A549 (cell line): Measurements from ENCODE around the gene ASB2. TPM values are rescaled to one million over a fixed set of nuclear protein-coding genes. Genes with fewer than 3 reads are reported as not detected.

Source experiments
- ATAC-seq, 2 experiments: fragments of 200-7000 bp in 1 of 2; fragments of >200 bp in 1 of 2; cut with Nextera tagmentation in 1 of 2; cut with Tn5 transposase in 1 of 2; 3 replicates each; pipeline versions ENCODE4 v1.8.0 to v1.9.1; 2018 to 2020; ENCODE audit warnings: mild to moderate bottlenecking in 1 of 2, moderate library complexity in 1 of 2
- CTCF ChIA-PET: fragments of 300-600 bp; sonication (Branson Sonifier 250); formaldehyde crosslinking; extraction: SDS; loops from one replicate; lab custom pipeline; 2021; ENCODE audit warnings: antibody characterized with exemption, inconsistent platforms; lab: Yijun Ruan, JAX
- POLR2A ChIA-PET: fragments of 350-600 bp; formaldehyde crosslinking; extraction: SDS; loops from one replicate; lab custom pipeline; 2021; ENCODE audit warnings: antibody characterized with exemption, inconsistent platforms; lab: Yijun Ruan, JAX
- DNase-seq, 2 experiments: peaks; one replicate each; pipeline versions ENCODE4 v3.0.0 to v3.0.0-alpha.2; 2011 to 2016; ENCODE audit warnings: low read depth in 1 of 2, low spot score in 1 of 2
- FAIRE-seq: peaks from 2 replicates; lab custom pipeline; 2011; peaks lifted over from hg19 to GRCh38; lab: Jason Lieb, UNC
- H3K27ac ChIP-seq, 2 experiments: fragments of >200 bp; sonication (Bioruptor Twin); formaldehyde crosslinking; 3 replicates each; pipeline ENCODE4 v1.5.1; 2016 to 2017
- H3K4me1 ChIP-seq: fragments of >200 bp; sonication (Bioruptor Twin); formaldehyde crosslinking; 3 replicates; pipeline ENCODE4 v1.6.1; 2016
- H3K4me2 ChIP-seq: fragments of >200 bp; sonication (Bioruptor Twin); formaldehyde crosslinking; 3 replicates; pipeline ENCODE4 v1.6.1; 2016
- H3K4me3 ChIP-seq: fragments of >200 bp; sonication (Bioruptor Twin); formaldehyde crosslinking; 3 replicates; pipeline ENCODE4 v1.5.1; 2016
- H3K9me3 ChIP-seq: fragments of >200 bp; sonication (Bioruptor Twin); formaldehyde crosslinking; 3 replicates; pipeline ENCODE4 v1.6.1; 2016
- BCL3 ChIP-seq: fragments of >200 bp; sonication (Bioruptor Twin); formaldehyde crosslinking; IDR thresholded peaks from 3 replicates; pipeline ENCODE4 v1.6.1; 2016
- BHLHE40 ChIP-seq: IDR thresholded peaks from 2 replicates; pipeline ENCODE4 v1.6.1; 2012; ENCODE audit warnings: low read depth, low read length, inconsistent platforms
- CBX2 ChIP-seq: fragments of 200-600 bp; sonication (generic); IDR thresholded peaks from 2 replicates; pipeline ENCODE4 v1.6.1; 2016; ENCODE audit warnings: low read depth, mild to moderate bottlenecking, borderline replicate concordance
- CEBPB ChIP-seq, 2 experiments: fragments of >200 bp in 1 of 2; sonication (Bioruptor Twin) in 1 of 2; formaldehyde crosslinking in 1 of 2; IDR thresholded peaks; 2 replicates each; pipeline ENCODE4 v1.6.1; 2012 to 2016
- CHD2 ChIP-seq: fragments of 150-350 bp; IDR thresholded peaks from 2 replicates; pipeline ENCODE4 v1.6.1; 2014; ENCODE audit warnings: low read length; ENCODE audit not compliant: partially characterized antibody
- CTCF ChIP-seq: fragments of >200 bp; sonication (Bioruptor Twin); formaldehyde crosslinking; IDR thresholded peaks from 3 replicates; pipeline ENCODE4 v1.5.1; 2016
- ESRRA ChIP-seq: fragments of 150-350 bp; IDR thresholded peaks from 2 replicates; pipeline ENCODE4 v1.6.1; 2014; ENCODE audit warnings: mild to moderate bottlenecking, low read length, borderline replicate concordance
- FOSB ChIP-seq: fragments of 250-450 bp; sonication (Bioruptor Pico); IDR thresholded peaks from 2 replicates; pipeline ENCODE4 v1.5.0; 2020; ENCODE audit warnings: mild to moderate bottlenecking, moderate library complexity
- FOSL2 ChIP-seq, 2 experiments: fragments of 450-650 bp in 1 of 2; fragments of >200 bp in 1 of 2; sonication (Bioruptor Twin) in 1 of 2; formaldehyde crosslinking; IDR thresholded peaks; 2 replicates each; pipeline versions ENCODE4 v1.5.0 to v1.6.1; 2016 to 2020; ENCODE audit warnings: mild to moderate bottlenecking in 1 of 2, moderate library complexity in 1 of 2
- GATA3 ChIP-seq: IDR thresholded peaks from 2 replicates; pipeline ENCODE4 v1.6.1; 2012; ENCODE audit warnings: borderline replicate concordance
- HDAC2 ChIP-seq: fragments of 200-600 bp; sonication (generic); IDR thresholded peaks from 2 replicates; pipeline ENCODE4 v1.6.1; 2016
- HEYL ChIP-seq: fragments of 250-450 bp; sonication (Bioruptor Pico); IDR thresholded peaks from 2 replicates; pipeline ENCODE4 v1.8.0; 2021; ENCODE audit warnings: mild to moderate bottlenecking, moderate library complexity
- HOXA7 ChIP-seq: fragments of 250-450 bp; sonication (Bioruptor Pico); IDR thresholded peaks from 2 replicates; pipeline ENCODE4 v1.5.0; 2020; ENCODE audit warnings: mild to moderate bottlenecking, moderate library complexity
- JUN ChIP-seq, 2 experiments: fragments of >200 bp; sonication (Bioruptor Twin); formaldehyde crosslinking; IDR thresholded peaks; 2 replicates in 1 of 2; 3 replicates in 1 of 2; pipeline ENCODE4 v1.6.1; 2016 to 2017
- JUNB ChIP-seq: fragments of >200 bp; sonication (Bioruptor Twin); formaldehyde crosslinking; IDR thresholded peaks from 2 replicates; pipeline ENCODE4 v1.6.1; 2016
- KDM1A ChIP-seq: fragments of 200-600 bp; sonication (generic); IDR thresholded peaks from 2 replicates; pipeline ENCODE4 v1.6.1; 2016; ENCODE audit warnings: low read depth, mild to moderate bottlenecking
- MAX ChIP-seq: IDR thresholded peaks from 2 replicates; pipeline ENCODE4 v1.6.1; 2012
- MYC ChIP-seq: IDR thresholded peaks from 2 replicates; pipeline ENCODE4 v1.6.1; 2012; ENCODE audit warnings: mild to moderate bottlenecking, inconsistent platforms, low read length, improper control_type of control experiment, borderline replicate concordance
- POLR2AphosphoS2 ChIP-seq: conservative IDR thresholded peaks from 2 replicates; pipeline ENCODE4 v1.6.1; 2012; ENCODE audit warnings: low read length, improper control_type of control experiment, inconsistent platforms
- RAD21 ChIP-seq, 2 experiments: fragments of >200 bp in 1 of 2; sonication (Bioruptor Twin) in 1 of 2; formaldehyde crosslinking in 1 of 2; IDR thresholded peaks in 1 of 2; conservative IDR thresholded peaks in 1 of 2; 2 replicates in 1 of 2; 3 replicates in 1 of 2; pipeline ENCODE4 v1.6.1; 2012 to 2018; ENCODE audit warnings: inconsistent platforms in 1 of 2
- RARB ChIP-seq: fragments of 250-450 bp; sonication (Bioruptor Pico); IDR thresholded peaks from 2 replicates; pipeline ENCODE4 v1.8.0; 2021; ENCODE audit warnings: mild to moderate bottlenecking, moderate library complexity
- RCOR1 ChIP-seq: fragments of 150-350 bp; IDR thresholded peaks from 2 replicates; pipeline ENCODE4 v1.6.1; 2014; ENCODE audit warnings: antibody characterized with exemption, low read length, low read depth
- RFX5 ChIP-seq: fragments of 450-650 bp; IDR thresholded peaks from 2 replicates; pipeline ENCODE4 v1.7.1; 2014; ENCODE audit warnings: antibody characterized with exemption, mild to moderate bottlenecking, moderate library complexity
- SMC3 ChIP-seq: fragments of >200 bp; sonication (Bioruptor Twin); formaldehyde crosslinking; IDR thresholded peaks from 3 replicates; pipeline ENCODE4 v1.6.1; 2018; ENCODE audit warnings: inconsistent platforms
- TP53 ChIP-seq: fragments of 250-450 bp; sonication (Bioruptor Pico); IDR thresholded peaks from 2 replicates; pipeline ENCODE4 v1.5.0; 2021; ENCODE audit warnings: mild to moderate bottlenecking, moderate library complexity
- ZC3H11A ChIP-seq: fragments of 450-650 bp; IDR thresholded peaks from 2 replicates; pipeline ENCODE4 v1.6.1; 2014; ENCODE audit warnings: antibody characterized with exemption, mild to moderate bottlenecking
- ZFP36 ChIP-seq: fragments of 450-650 bp; IDR thresholded peaks from 2 replicates; pipeline ENCODE4 v1.6.1; 2014; ENCODE audit warnings: borderline replicate concordance; ENCODE audit not compliant: partially characterized antibody
- ZNF302 ChIP-seq: fragments of 250-450 bp; sonication (Bioruptor Pico); IDR thresholded peaks from 2 replicates; pipeline ENCODE4 v1.9.0; 2021; ENCODE audit warnings: inconsistent platforms, mild to moderate bottlenecking, moderate library complexity
- ZSCAN20 ChIP-seq: fragments of 250-450 bp; sonication (Bioruptor Pico); IDR thresholded peaks from 2 replicates; pipeline ENCODE4 v1.8.0; 2022; ENCODE audit warnings: mild to moderate bottlenecking, moderate library complexity
- WGBS: methylation state at CpG from one replicate; pipeline ENCODE4 v1.1.6; 2017; ENCODE audit errors: missing lambda C conversion rate; 5-methylcytosine and 5-hydroxymethylcytosine counted together
- polyA plus RNA-seq, 4 experiments: library from polyadenylated mRNA; depleted of rRNA in 3 of 4; stranded (reverse); fragments of >200 nt; fragmentation: RNase III in 1 of 4; extraction: RNeasy Plus Mini Kit Qiagen cat#74134 plus additional on column Dnase treatment in 1 of 4; gene quantifications; 2 replicates in 3 of 4; 3 replicates in 1 of 4; pipeline ENCODE4 v1.2.3, GENCODE V29; 2011 to 2017
- TF ChIP-seq, protein P1 (sequence below): fragments of 250-450 bp; sonication (Bioruptor Pico); IDR thresholded peaks from 2 replicates; pipeline ENCODE4 v1.5.0; 2020; ENCODE audit warnings: low read depth, mild to moderate bottlenecking, moderate library complexity
- TF ChIP-seq, protein P2 (sequence below): fragments of 150-350 bp; IDR thresholded peaks from 2 replicates; pipeline ENCODE4 v1.6.1; 2014; ENCODE audit warnings: low read depth, mild to moderate bottlenecking, low read length
- TF ChIP-seq, protein P3 (sequence below): fragments of >200 bp; sonication (Bioruptor Twin); formaldehyde crosslinking; IDR thresholded peaks from 2 replicates; pipeline ENCODE4 v1.6.1; 2016

The ASB2 gene
- polyA plus RNA-seq, 2 of the 4 experiments (the other 2 are of a cell fraction) = 0.03 to 0.10 TPM

DNA sequence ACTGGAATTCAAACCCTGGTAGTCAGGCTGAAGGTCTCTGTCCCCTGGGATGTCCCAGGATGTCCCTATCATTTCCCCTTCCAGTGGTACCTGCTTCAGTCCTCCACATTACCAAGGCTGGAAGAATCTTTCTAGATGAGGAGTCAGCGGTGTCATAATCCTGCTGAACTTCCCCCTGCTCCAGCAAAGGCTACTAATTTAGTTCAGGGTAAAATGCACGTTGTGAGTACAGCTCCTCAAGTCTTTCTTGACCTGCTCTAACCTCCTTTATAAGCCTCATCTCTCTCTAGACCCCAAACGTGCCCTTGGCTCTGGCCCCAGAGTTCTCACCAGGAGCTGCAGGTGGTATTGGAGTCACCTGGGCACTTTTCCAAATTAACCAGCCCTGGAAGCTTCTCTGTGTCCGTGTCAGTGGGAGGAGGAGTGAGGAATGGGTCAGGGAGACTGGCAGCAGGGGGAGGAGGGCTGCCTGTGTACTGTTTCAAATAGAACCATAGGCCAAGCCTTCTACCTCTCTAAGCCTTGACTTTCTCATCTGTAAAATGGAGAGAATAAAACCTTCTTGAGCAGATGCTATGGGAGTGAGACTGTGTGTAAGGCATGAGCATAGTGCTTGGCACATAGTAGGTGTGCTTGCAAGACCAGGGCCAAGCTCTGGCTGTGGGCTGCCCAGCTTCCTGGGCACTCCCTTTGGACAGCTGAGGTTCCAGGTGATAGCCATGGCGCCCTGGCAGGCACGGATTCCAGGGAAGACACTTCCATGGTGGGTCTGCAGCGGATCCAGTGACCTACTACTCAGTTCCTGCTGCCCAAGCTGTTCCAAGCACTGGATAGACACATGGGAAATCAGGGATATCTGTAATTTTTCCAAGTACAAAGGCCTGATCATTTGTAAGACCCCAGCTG, 24.5 kb downstream of the ASB2 start:
- FAIRE-seq (no peak), ATAC-seq (no peak), DNase-seq (no peak)
- Histone ChIP-seq H3K4me1 (no peaks in the 10 kb centered on the region), H3K27ac (no peak overlapping the region; a peak in 1 of 6 replicates), H3K4me2 (no peak overlapping the region), H3K4me3 (no peak overlapping the region), H3K9me3 (no peaks in the 10 kb centered on the region)
- CTCF ChIA-PET = interaction anchor here (1.0 to 29.6 kb wide), 6 partner anchors 11 to 74 kb away, joined by 3 to 601 read pairs (median 35); partner anchors contain the start of genes ASB2, CCDC197 and OTUB2
- WGBS = 41% methylated on average over 7 of the region's 7 CpGs
- POLR2A ChIA-PET = no interaction called here
- TF ChIP-seq CTCF (no peak), HEYL (CRISPR knock-in tag) (no peak), MYC (no peak), ZSCAN20 (CRISPR knock-in tag) (no peak), MAX (no peak), BCL3 (no peak), HDAC2 (no peak), ESRRA (no peak), CBX2 (no peak), RFX5 (no peak), KDM1A (no peak), ZNF302 (CRISPR knock-in tag) (no peak), ZFP36 (no peak), TP53 (no peak), JUNB (no peak), CEBPB (IDR thresholded peaks at IDR 0.05) (no peak)
- TF ChIP-seq, protein P1, sequence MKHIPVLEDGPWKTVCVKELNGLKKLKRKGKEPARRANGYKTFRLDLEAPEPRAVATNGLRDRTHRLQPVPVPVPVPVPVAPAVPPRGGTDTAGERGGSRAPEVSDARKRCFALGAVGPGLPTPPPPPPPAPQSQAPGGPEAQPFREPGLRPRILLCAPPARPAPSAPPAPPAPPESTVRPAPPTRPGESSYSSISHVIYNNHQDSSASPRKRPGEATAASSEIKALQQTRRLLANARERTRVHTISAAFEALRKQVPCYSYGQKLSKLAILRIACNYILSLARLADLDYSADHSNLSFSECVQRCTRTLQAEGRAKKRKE = no peak
- TF ChIP-seq, protein P2, sequence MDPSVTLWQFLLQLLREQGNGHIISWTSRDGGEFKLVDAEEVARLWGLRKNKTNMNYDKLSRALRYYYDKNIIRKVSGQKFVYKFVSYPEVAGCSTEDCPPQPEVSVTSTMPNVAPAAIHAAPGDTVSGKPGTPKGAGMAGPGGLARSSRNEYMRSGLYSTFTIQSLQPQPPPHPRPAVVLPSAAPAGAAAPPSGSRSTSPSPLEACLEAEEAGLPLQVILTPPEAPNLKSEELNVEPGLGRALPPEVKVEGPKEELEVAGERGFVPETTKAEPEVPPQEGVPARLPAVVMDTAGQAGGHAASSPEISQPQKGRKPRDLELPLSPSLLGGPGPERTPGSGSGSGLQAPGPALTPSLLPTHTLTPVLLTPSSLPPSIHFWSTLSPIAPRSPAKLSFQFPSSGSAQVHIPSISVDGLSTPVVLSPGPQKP = no peak

- 87% methylated on average over 20 of the region's 20 CpGs for WGBS
- H3K4me2 ChIP-seq = no peak overlapping the region
- ATAC-seq (no peak), DNase-seq (no peak), FAIRE-seq (no peak)
- CTCF ChIA-PET = interaction anchor here (1.0 to 29.6 kb wide), 4 partner anchors 11 to 49 kb away, joined by 3 to 601 read pairs (median 234); partner anchors contain the start of genes ASB2 and CCDC197
- no peaks in the 10 kb centered on the region for H3K9me3 ChIP-seq
- peaks cover 6% of the 10 kb centered on the region; the same call in 2 of the 3 replicates for H3K4me1 ChIP-seq
- POLR2A ChIA-PET = no interaction called here
- H3K4me3 ChIP-seq = no peak overlapping the region
- H3K27ac ChIP-seq = no peak overlapping the region; a peak in 1 of 6 replicates
- TF ChIP-seq RCOR1 = no peak
- TF ChIP-seq SMC3 = no peak
- TF ChIP-seq HOXA7 = no peak
- no peak for TF ChIP-seq JUNB
- TF ChIP-seq CHD2 = no peak
- TF ChIP-seq HDAC2 = no peak
- no peak for TF ChIP-seq ZC3H11A
- no peak for TF ChIP-seq FOSL2 (IDR thresholded peaks at IDR 0.05)
- TF ChIP-seq FOSL2 (CRISPR knock-in tag; IDR thresholded peaks at IDR 0.05) = no peak
- no peak for TF ChIP-seq JUN (IDR thresholded peaks at IDR 0.05)
- no peak for TF ChIP-seq POLR2AphosphoS2
- no peak for TF ChIP-seq RARB (CRISPR knock-in tag)
- no peak for TF ChIP-seq GATA3
- no peak for TF ChIP-seq RAD21 (conservative IDR thresholded peaks at IDR 0.05 in 1 of 2, IDR thresholded peaks at IDR 0.05 in 1 of 2)
- TF ChIP-seq MYC = no peak
- no peak for TF ChIP-seq FOSB (CRISPR knock-in tag)
- TF ChIP-seq BHLHE40 = no peak
- TF ChIP-seq, protein P3, sequence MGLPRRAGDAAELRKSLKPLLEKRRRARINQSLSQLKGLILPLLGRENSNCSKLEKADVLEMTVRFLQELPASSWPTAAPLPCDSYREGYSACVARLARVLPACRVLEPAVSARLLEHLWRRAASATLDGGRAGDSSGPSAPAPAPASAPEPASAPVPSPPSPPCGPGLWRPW = no peak
Observed at GRCh38 chr14:93950948-93951634, 25.3 kb downstream of the ASB2 start.
